Activated naive CD8-positive, alpha-beta T cell treated with anti-CD3 and anti-CD28 coated beads, Interleukin-2, amount 50 U/mL, for 24 hours (primary cell): Measurements from ENCODE around the gene MOB3A.
"Not testable (repeated sequence)": the region's sequence is repeated elsewhere in the genome, so short reads cannot be mapped to it uniquely, and the experiment has no call there.

Experiments
- ATAC-seq: fragments of 150-1000 bp; cut with Tn5 transposase; one replicate; pipeline ENCODE4 v1.10.0; 2021
- DNase-seq: peaks from one replicate; pipeline ENCODE4 v3.0.0; 2021
- H3K27ac Mint-ChIP-seq: one replicate; pipeline ENCODE4 v1.8.0; 2021; ENCODE audit warnings: mild to moderate bottlenecking, mixed read lengths
- H3K27me3 Mint-ChIP-seq: one replicate; pipeline ENCODE4 v1.8.0; 2021; ENCODE audit warnings: mixed read lengths
- H3K36me3 Mint-ChIP-seq: one replicate; pipeline ENCODE4 v1.8.0; 2021; ENCODE audit warnings: low read depth, mixed read lengths
- H3K4me1 Mint-ChIP-seq: one replicate; pipeline ENCODE4 v1.8.0; 2021; ENCODE audit warnings: mixed read lengths
- H3K4me3 Mint-ChIP-seq: one replicate; pipeline ENCODE4 v1.8.0; 2021; ENCODE audit warnings: mild to moderate bottlenecking, moderate library complexity, mixed read lengths
- H3K9me3 Mint-ChIP-seq: one replicate; pipeline ENCODE4 v1.8.0; 2021; ENCODE audit warnings: mixed read lengths

Gene MOB3A

GRCh38 chr19:2086695-2087620 lies 9.2 kb downstream of the MOB3A start:
- not testable (repeated sequence) for H3K9me3 Mint-ChIP-seq, H3K27me3 Mint-ChIP-seq
- peaks cover 40% of the 10 kb centered on the region for H3K36me3 Mint-ChIP-seq
- DNase-seq, result peak; percentile 73
- H3K4me1 Mint-ChIP-seq, result peaks cover 70% of the 10 kb centered on the region
- ATAC-seq, result peak; percentile 12
- peak overlapping the region; percentile 91 for H3K27ac Mint-ChIP-seq
- H3K4me3 Mint-ChIP-seq, result peak overlapping the region; percentile 85

- ATAC-seq (peak; percentile 62), DNase-seq (peak; percentile 94)
- Mint-ChIP-seq H3K27me3 (peaks cover 2% of the 10 kb centered on the region), H3K9me3 (no peaks in the 10 kb centered on the region), H3K36me3 (peaks cover 46% of the 10 kb centered on the region), H3K4me1 (peaks cover 75% of the 10 kb centered on the region), H3K4me3 (peak overlapping the region; percentile 85), H3K27ac (peak overlapping the region; percentile 95)
Measured at GRCh38 chr19:2084993-2085720, 11.0 kb downstream of the MOB3A start.

- Mint-ChIP-seq H3K4me1 (peaks cover 67% of the 10 kb centered on the region), H3K27ac (peak overlapping the region; percentile 95), H3K9me3 (no peaks in the 10 kb centered on the region), H3K36me3 (peaks cover 62% of the 10 kb centered on the region), H3K4me3 (peak overlapping the region; percentile 85), H3K27me3 (peaks cover 2% of the 10 kb centered on the region)
- ATAC-seq (peak; percentile 28), DNase-seq (peak; percentile 64)
Measured at GRCh38 chr19:2083174-2083854, 12.8 kb downstream of the MOB3A start.

GRCh38 chr19:2081873-2082810 lies 14.0 kb downstream of the MOB3A start:
- H3K27ac Mint-ChIP-seq, result peak overlapping the region; percentile 95
- peaks cover 2% of the 10 kb centered on the region for H3K27me3 Mint-ChIP-seq
- no peaks in the 10 kb centered on the region for H3K9me3 Mint-ChIP-seq
- H3K36me3 Mint-ChIP-seq, result peaks cover 65% of the 10 kb centered on the region
- DNase-seq (peak; percentile 66), ATAC-seq (peak; percentile 29)
- H3K4me1 Mint-ChIP-seq, result peaks cover 55% of the 10 kb centered on the region
- peak overlapping the region; percentile 85 for H3K4me3 Mint-ChIP-seq

- peak overlapping the region; percentile 95 for H3K27ac Mint-ChIP-seq
- H3K36me3 Mint-ChIP-seq, result peaks cover 72% of the 10 kb centered on the region
- DNase-seq (no peak), ATAC-seq (no peak)
- H3K4me3 Mint-ChIP-seq, result peak overlapping the region; percentile 85
- H3K4me1 Mint-ChIP-seq, result peaks cover 40% of the 10 kb centered on the region
- H3K27me3 Mint-ChIP-seq, result peaks cover 2% of the 10 kb centered on the region
- no peaks in the 10 kb centered on the region for H3K9me3 Mint-ChIP-seq
Measured at GRCh38 chr19:2080336-2080988, 15.7 kb downstream of the MOB3A start.

- no peak for ATAC-seq
- Mint-ChIP-seq H3K9me3 (no peaks in the 10 kb centered on the region), H3K36me3 (peaks cover 73% of the 10 kb centered on the region), H3K4me3 (peak overlapping the region; percentile 85), H3K4me1 (peaks cover 36% of the 10 kb centered on the region), H3K27ac (peak overlapping the region; percentile 95), H3K27me3 (no peaks in the 10 kb centered on the region)
- no peak for DNase-seq
Measured at GRCh38 chr19:2079865-2080301, 16.2 kb downstream of the MOB3A start.

GRCh38 chr19:2079076-2079864 lies 16.9 kb downstream of the MOB3A start:
- H3K4me1 Mint-ChIP-seq, result peaks cover 38% of the 10 kb centered on the region
- DNase-seq, result no peak
- peaks cover 74% of the 10 kb centered on the region for H3K36me3 Mint-ChIP-seq
- H3K4me3 Mint-ChIP-seq, result peak overlapping the region; percentile 85
- peak overlapping the region; percentile 95 for H3K27ac Mint-ChIP-seq
- no peaks in the 10 kb centered on the region for H3K9me3 Mint-ChIP-seq
- H3K27me3 Mint-ChIP-seq, result no peaks in the 10 kb centered on the region
- ATAC-seq, result no peak

DNA sequence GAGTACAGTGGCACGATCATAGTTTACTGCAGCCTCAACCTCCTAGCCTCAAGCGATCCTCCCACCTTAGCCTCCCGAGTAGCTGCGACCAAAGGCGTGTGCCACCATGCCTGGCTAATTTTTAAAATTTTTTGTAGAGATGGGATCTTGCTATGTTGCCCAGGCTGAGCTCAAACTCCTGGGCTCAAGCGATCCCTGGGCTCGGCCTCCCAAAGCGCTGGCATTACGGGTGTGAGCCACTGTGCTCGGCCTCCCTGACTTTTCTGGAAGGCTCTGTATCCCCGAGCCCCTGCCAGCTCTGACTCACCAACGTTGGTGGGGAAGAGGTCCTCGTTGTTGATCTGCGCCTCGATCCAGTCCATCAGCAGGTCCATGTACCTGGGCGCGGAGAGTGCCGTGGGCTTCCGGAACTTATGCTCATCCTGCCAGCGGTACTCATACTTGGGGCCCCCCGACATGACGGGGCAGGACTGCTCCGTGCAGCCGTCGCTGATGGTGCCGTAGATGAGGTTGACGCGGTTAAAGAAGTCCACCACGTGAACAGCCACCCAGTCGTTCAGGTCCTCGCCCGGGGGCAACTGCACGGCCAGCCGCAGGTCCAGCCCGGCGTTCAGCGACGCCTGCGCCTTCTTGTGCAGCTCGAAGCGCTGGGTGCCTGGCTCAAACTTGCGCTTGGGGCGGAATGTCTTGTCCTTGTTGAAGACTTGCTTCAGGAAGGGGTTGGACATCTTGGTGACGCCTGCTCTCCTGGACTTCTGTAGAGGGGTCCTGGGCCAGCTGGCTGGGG lies 18.1 kb downstream of the MOB3A start:
- Mint-ChIP-seq H3K27ac (peak overlapping the region; percentile 64), H3K9me3 (no peaks in the 10 kb centered on the region), H3K27me3 (no peaks in the 10 kb centered on the region), H3K4me1 (peaks cover 41% of the 10 kb centered on the region), H3K36me3 (peaks cover 69% of the 10 kb centered on the region), H3K4me3 (no peak overlapping the region)
- no peak for ATAC-seq
- DNase-seq, result no peak

- H3K4me3 Mint-ChIP-seq, result no peak overlapping the region
- H3K9me3 Mint-ChIP-seq, result no peaks in the 10 kb centered on the region
- no peak for ATAC-seq
- peaks cover 38% of the 10 kb centered on the region for H3K4me1 Mint-ChIP-seq
- DNase-seq, result no peak
- no peaks in the 10 kb centered on the region for H3K27me3 Mint-ChIP-seq
- H3K36me3 Mint-ChIP-seq, result peaks cover 67% of the 10 kb centered on the region
- no peak overlapping the region for H3K27ac Mint-ChIP-seq
Measured at GRCh38 chr19:2077398-2077797, 18.7 kb downstream of the MOB3A start.

DNA sequence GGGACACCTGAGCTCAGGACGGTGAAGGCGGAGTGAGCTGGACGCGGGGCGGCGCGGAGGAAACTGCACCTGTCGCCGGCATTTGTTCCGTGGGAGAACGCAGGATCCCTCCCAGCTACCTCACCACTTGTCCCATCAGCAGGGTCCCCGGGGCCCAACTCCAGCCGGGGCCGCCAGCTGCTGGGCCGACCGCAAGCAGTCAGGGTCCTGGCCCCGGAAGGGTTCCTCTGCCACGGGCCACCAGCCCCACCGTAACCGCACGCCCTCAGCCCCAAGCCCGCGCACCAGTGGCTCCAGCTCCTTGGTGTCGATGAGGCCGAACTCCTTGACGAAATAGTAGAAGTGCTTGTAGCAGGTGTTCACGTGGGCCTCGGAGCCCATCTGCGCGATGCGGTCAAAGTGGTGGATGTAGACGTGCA lies 19.6 kb downstream of the MOB3A start:
- peaks cover 68% of the 10 kb centered on the region for H3K36me3 Mint-ChIP-seq
- H3K4me3 Mint-ChIP-seq, result no peak overlapping the region
- H3K27ac Mint-ChIP-seq, result no peak overlapping the region
- H3K27me3 Mint-ChIP-seq, result no peaks in the 10 kb centered on the region
- DNase-seq (no peak), ATAC-seq (no peak)
- H3K9me3 Mint-ChIP-seq, result no peaks in the 10 kb centered on the region
- peaks cover 29% of the 10 kb centered on the region for H3K4me1 Mint-ChIP-seq

DNA sequence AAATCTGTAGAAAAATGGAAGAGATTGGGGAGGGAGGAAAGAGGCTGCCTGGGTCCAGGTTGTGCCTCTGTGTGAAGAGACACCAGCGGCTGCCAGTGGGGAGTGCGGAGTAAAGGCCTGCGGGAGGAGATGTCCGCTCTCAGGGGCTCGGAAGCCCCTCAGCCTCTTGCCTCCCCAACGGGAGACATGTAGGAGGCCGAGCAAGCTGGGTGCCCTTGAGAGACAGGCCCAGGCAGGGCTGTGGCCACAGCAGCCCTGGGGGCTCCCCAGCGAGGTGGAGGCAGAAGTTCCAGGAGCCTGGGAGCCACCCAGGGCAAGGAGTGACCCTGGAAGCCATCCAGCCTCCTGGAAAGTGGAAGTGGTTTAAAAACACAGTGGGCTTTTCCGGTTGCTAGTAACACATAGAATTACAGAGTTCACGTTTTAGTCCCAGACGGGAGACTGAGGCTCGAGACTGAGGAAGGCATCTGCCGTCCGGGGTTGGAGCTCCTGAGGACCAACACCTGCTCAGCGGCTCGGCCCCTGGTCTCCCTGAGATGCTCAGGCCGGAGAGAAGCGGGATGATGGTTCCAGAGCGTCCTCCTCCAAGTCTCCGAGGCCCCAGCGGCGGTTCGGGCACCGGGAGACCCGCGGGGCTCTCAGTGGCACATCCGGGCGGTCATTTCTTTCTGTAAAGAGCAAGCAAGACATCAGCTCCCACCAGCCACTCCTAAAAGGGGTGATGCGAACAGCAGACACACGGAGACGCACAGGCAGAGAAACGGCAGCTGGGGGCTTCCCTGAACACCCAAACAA lies 23.2 kb downstream of the MOB3A start:
- no peak for ATAC-seq
- Mint-ChIP-seq H3K27me3 (no peaks in the 10 kb centered on the region), H3K36me3 (peaks cover 51% of the 10 kb centered on the region), H3K4me3 (no peak overlapping the region), H3K4me1 (peaks cover 11% of the 10 kb centered on the region), H3K27ac (peak overlapping the region; percentile 29), H3K9me3 (no peaks in the 10 kb centered on the region)
- no peak for DNase-seq
